ENCODE measurements around the gene PSD2. TPM values are rescaled to one million over a fixed set of nuclear protein-coding genes. Genes with fewer than 3 reads are reported as not detected.

Gene PSD2
- total and polyA plus RNA-seq, 10 of the 15 experiments (the other 5 are each of a cell fraction or from before 2014, with no cell fraction given) = 0.02 to 0.14 (median 0.03) TPM; not detected in 5

GRCh38 chr5:139893873-139894272 lies 98.3 kb downstream of the PSD2 start (continued):
- no peak for TF ChIP-seq MTA3 (IDR thresholded peaks at IDR 0.05; ENCODE audit: borderline replicate concordance, low read length)
- TF ChIP-seq CREM (IDR thresholded peaks at IDR 0.05; ENCODE audit: low read depth) = no peak

Small RNA genes within 50 kb of the gene (small RNA-seq; reads per million reads assigned to genes)
- gene AC008667.4 = not detected

Other genes starting within 250 kb of the PSD2 start
- gene UBE2D2, start 234.5 kb upstream of the PSD2 start, total RNA-seq (2014; rRNA removed) = 93.1 and 107 TPM in 2 replicates
- gene UBE2D2, start 234.5 kb upstream of the PSD2 start, total RNA-seq (2014; rRNA removed; fragmentation: Illumina TruSeq; extraction: Trizol) = 134 and 136 TPM in 2 replicates
- gene UBE2D2, start 234.5 kb upstream of the PSD2 start, total RNA-seq (2021) = 166 and 174 TPM in 2 replicates
- 139 and 185 TPM in 2 replicates for gene UBE2D2, start 234.5 kb upstream of the PSD2 start, polyA plus RNA-seq (2011; rRNA removed)
- gene UBE2D2, start 234.5 kb upstream of the PSD2 start, polyA plus RNA-seq (2014; fragmentation: Illumina TruSeq; extraction: Trizol) = 120 and 151 TPM in 2 replicates
- 100 to 1,000 TPM in 1 of 2 experiments, 10 to 100 TPM in 1; 58.6 to 120 TPM for gene UBE2D2, start 234.5 kb upstream of the PSD2 start, polyA plus RNA-seq (2014; fragmentation: Nextera tagmentation; extraction: Ambion mirVana)
- gene UBE2D2, start 234.5 kb upstream of the PSD2 start, polyA plus RNA-seq (2014; rRNA removed) = 79.2 and 99.2 TPM in 2 replicates
- gene UBE2D2, start 234.5 kb upstream of the PSD2 start, polyA plus RNA-seq (2016; fragmentation: Nextera tagmentation; extraction: Ambion mirVana) = 100 to 1,000 TPM; 227 to 245 TPM
- gene CXXC5, start 147.5 kb upstream of the PSD2 start, total RNA-seq (2014; rRNA removed) = 71.4 and 90.8 TPM in 2 replicates
- gene CXXC5, start 147.5 kb upstream of the PSD2 start, total RNA-seq (2014; rRNA removed; fragmentation: Illumina TruSeq; extraction: Trizol) = 24.9 and 26.8 TPM in 2 replicates
- 64.2 and 64.4 TPM in 2 replicates for gene CXXC5, start 147.5 kb upstream of the PSD2 start, total RNA-seq (2021)
- 55.4 and 57.5 TPM in 2 replicates for gene CXXC5, start 147.5 kb upstream of the PSD2 start, polyA plus RNA-seq (2011; rRNA removed)
- gene CXXC5, start 147.5 kb upstream of the PSD2 start, polyA plus RNA-seq (2014; fragmentation: Illumina TruSeq; extraction: Trizol) = 25.6 and 36.0 TPM in 2 replicates
- gene CXXC5, start 147.5 kb upstream of the PSD2 start, polyA plus RNA-seq (2014; fragmentation: Nextera tagmentation; extraction: Ambion mirVana) = 1 to 10 TPM; 1.8 to 6.0 TPM
- gene CXXC5, start 147.5 kb upstream of the PSD2 start, polyA plus RNA-seq (2014; rRNA removed) = 59.1 and 68.6 TPM in 2 replicates
- gene CXXC5, start 147.5 kb upstream of the PSD2 start, polyA plus RNA-seq (2016; fragmentation: Nextera tagmentation; extraction: Ambion mirVana) = 10 to 100 TPM; 33.8 to 45.4 TPM
- 19.7 and 20.3 TPM in 2 replicates for gene NRG2, start 247.5 kb downstream of the PSD2 start, total RNA-seq (2014; rRNA removed)
- 10.8 and 11.9 TPM in 2 replicates for gene NRG2, start 247.5 kb downstream of the PSD2 start, total RNA-seq (2014; rRNA removed; fragmentation: Illumina TruSeq; extraction: Trizol)
- 21.0 and 21.7 TPM in 2 replicates for gene NRG2, start 247.5 kb downstream of the PSD2 start, total RNA-seq (2021)
- gene NRG2, start 247.5 kb downstream of the PSD2 start, polyA plus RNA-seq (2011; rRNA removed) = 3.2 and 7.3 TPM in 2 replicates
- 4.9 and 11.8 TPM in 2 replicates for gene NRG2, start 247.5 kb downstream of the PSD2 start, polyA plus RNA-seq (2014; fragmentation: Illumina TruSeq; extraction: Trizol)
- gene NRG2, start 247.5 kb downstream of the PSD2 start, polyA plus RNA-seq (2014; fragmentation: Nextera tagmentation; extraction: Ambion mirVana) = under 1 TPM; 0.10 to 0.15 TPM
- 15.4 and 18.7 TPM in 2 replicates for gene NRG2, start 247.5 kb downstream of the PSD2 start, polyA plus RNA-seq (2014; rRNA removed)
- gene NRG2, start 247.5 kb downstream of the PSD2 start, polyA plus RNA-seq (2016; fragmentation: Nextera tagmentation; extraction: Ambion mirVana) = 1 to 10 TPM; 3.1 to 3.7 TPM

Data from GM12878 (cell line).